HG03139 (cell line): ENCODE measurements around the gene IFT43.

Experiments
- ATAC-seq: cut with Tn5 transposase; IDR thresholded peaks from one replicate; pipeline ENCODE4 v1.9.1; 2021; ENCODE audit not compliant: unreplicated experiment

Gene IFT43

GRCh38 chr14:76011930-76012329 lies 26.4 kb downstream of the IFT43 start:
- ATAC-seq, result no peak

GRCh38 chr14:76012354-76012753 lies 26.8 kb downstream of the IFT43 start:
- no peak for ATAC-seq

GRCh38 chr14:76015191-76015590 lies 29.6 kb downstream of the IFT43 start:
- ATAC-seq, result no peak

- ATAC-seq, result no peak
Measured at GRCh38 chr14:76015668-76016067, 30.1 kb downstream of the IFT43 start.

GRCh38 chr14:76019676-76020075 lies 34.1 kb downstream of the IFT43 start:
- no peak for ATAC-seq

GRCh38 chr14:76022991-76023390 lies 37.4 kb downstream of the IFT43 start:
- no peak for ATAC-seq

- ATAC-seq, result no peak
Measured at GRCh38 chr14:76023757-76024156, 38.2 kb downstream of the IFT43 start.

GRCh38 chr14:76024211-76024907 lies 38.8 kb downstream of the IFT43 start:
- no peak for ATAC-seq

GRCh38 chr14:76034566-76034965 lies 49.0 kb downstream of the IFT43 start:
- no peak for ATAC-seq

- ATAC-seq, result no peak
Measured at GRCh38 chr14:76040704-76041103, 55.1 kb downstream of the IFT43 start.

- no peak for ATAC-seq
Measured at GRCh38 chr14:76045773-76046172, 60.2 kb downstream of the IFT43 start.

- no peak for ATAC-seq
Measured at GRCh38 chr14:76050250-76050649, 64.7 kb downstream of the IFT43 start.

GRCh38 chr14:76050797-76051392 lies 65.3 kb downstream of the IFT43 start:
- no peak for ATAC-seq

- no peak for ATAC-seq
Measured at GRCh38 chr14:76051717-76052465, 66.3 kb downstream of the IFT43 start.

- no peak for ATAC-seq
Measured at GRCh38 chr14:76053572-76054355, 68.2 kb downstream of the IFT43 start.

- no peak for ATAC-seq
Measured at GRCh38 chr14:76055330-76055729, 69.8 kb downstream of the IFT43 start.

GRCh38 chr14:76056128-76056527 lies 70.6 kb downstream of the IFT43 start:
- no peak for ATAC-seq

GRCh38 chr14:76057914-76058313 lies 72.4 kb downstream of the IFT43 start:
- ATAC-seq, result no peak

GRCh38 chr14:76063327-76063726 lies 77.8 kb downstream of the IFT43 start:
- no peak for ATAC-seq

GRCh38 chr14:76065519-76065918 lies 80.0 kb downstream of the IFT43 start:
- no peak for ATAC-seq

- no peak for ATAC-seq
Measured at GRCh38 chr14:76067536-76067935, 82.0 kb downstream of the IFT43 start.
